ENCODE results near the gene SYNGR4. TPM values are rescaled to one million over a fixed set of nuclear protein-coding genes. Genes with fewer than 3 reads are reported as not detected.

The SYNGR4 gene
- total RNA-seq, 1 donor from 2014 or later: not detected

Other genes with a start within 250 kb of the SYNGR4 start
- 9.1 and 30.9 TPM in 2 replicates for gene LIG1, start 194.0 kb upstream of the SYNGR4 start, total RNA-seq
- gene ZSWIM9, start 193.7 kb upstream of the SYNGR4 start, total RNA-seq: 2.0 and 2.2 TPM in 2 replicates
- 55.4 and 69.6 TPM in 2 replicates for gene CARD8, start 108.5 kb upstream of the SYNGR4 start, total RNA-seq
- under 0.01 and 0.87 TPM in 2 replicates for gene ZNF114, start 94.3 kb upstream of the SYNGR4 start, total RNA-seq
- 4.0 and 7.4 TPM in 2 replicates for gene EMP3, start 38.8 kb upstream of the SYNGR4 start, total RNA-seq
- 2.0 and 2.2 TPM in 2 replicates for gene TMEM143, start 427 bp upstream of the SYNGR4 start, total RNA-seq
- 34.9 and 37.0 TPM in 2 replicates for gene KDELR1, start 27.2 kb downstream of the SYNGR4 start, total RNA-seq
- 0.20 and 0.22 TPM in 2 replicates for gene GRIN2D, start 29.3 kb downstream of the SYNGR4 start, total RNA-seq
- 10.0 and 14.5 TPM in 2 replicates for gene GRWD1, start 81.6 kb downstream of the SYNGR4 start, total RNA-seq
- under 0.01 and 0.20 TPM in 2 replicates for gene KCNJ14, start 91.2 kb downstream of the SYNGR4 start, total RNA-seq
- gene CYTH2, start 105.0 kb downstream of the SYNGR4 start, total RNA-seq: 40.1 and 43.1 TPM in 2 replicates
- under 0.01 TPM in 1 of 2 replicates, not detected in the other for gene LMTK3, start 147.5 kb downstream of the SYNGR4 start, total RNA-seq
- not detected in 2 replicates for gene SULT2B1, start 187.8 kb downstream of the SYNGR4 start, total RNA-seq
- gene SPACA4, start 242.4 kb downstream of the SYNGR4 start, total RNA-seq: not detected in 2 replicates

Measured in lung microvascular endothelial cell (primary cell).